Measurements from ENCODE around the gene SLC26A5. TPM values are rescaled to one million over a fixed set of nuclear protein-coding genes. Genes with fewer than 3 reads are reported as not detected.
"Not testable (repeated sequence)": the region's sequence is repeated elsewhere in the genome, so short reads cannot be mapped to it uniquely, and the experiment has no call there.

Gene SLC26A5
- total RNA-seq, 2 experiments from 2014 or later: not detected

DNA sequence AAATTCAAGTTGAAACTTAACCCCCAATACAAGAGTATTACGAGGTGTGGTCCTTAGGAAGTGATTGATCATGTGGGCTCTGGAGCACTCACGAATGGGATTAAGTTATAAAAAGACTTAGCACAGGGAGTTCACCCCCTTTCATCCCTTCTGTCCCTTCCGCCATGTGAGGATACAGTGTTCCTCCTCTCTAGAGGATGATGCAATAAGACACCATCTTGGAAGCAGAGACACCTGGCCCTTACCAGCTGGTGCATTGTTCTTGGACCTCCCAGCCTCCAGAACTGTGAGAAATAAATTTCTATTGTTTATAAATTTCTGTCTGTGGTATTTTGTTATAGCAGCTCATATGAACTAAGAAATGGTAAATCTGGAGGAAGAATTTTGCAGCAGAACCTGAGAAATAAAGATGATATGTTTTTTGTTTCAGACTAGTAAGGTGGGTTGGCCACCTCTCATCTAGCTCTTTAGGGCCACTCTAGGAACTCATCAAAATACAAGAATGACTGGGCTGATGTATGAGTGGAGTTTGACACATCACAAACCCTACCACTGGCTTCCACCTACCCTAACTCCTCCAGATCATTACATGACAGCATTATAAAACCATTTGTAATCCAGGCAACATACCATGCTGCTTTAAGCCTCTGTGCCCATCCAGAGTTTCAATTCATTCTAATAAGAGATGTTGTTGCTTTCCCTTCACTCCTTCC is 22.4 kb downstream of the SLC26A5 start:
- intact Hi-C loops (cut with micrococcal nuclease): no loop called here
- H3K4me3 Mint-ChIP-seq: no peak overlapping the region
- no peaks in the 10 kb centered on the region for H3K36me3 Mint-ChIP-seq (ENCODE audit: low read depth)
- no peak overlapping the region for H3K27ac Mint-ChIP-seq
- H3K9me3 Mint-ChIP-seq: no peaks in the 10 kb centered on the region
- no peak for DNase-seq
- TF ChIP-seq, protein P1, sequence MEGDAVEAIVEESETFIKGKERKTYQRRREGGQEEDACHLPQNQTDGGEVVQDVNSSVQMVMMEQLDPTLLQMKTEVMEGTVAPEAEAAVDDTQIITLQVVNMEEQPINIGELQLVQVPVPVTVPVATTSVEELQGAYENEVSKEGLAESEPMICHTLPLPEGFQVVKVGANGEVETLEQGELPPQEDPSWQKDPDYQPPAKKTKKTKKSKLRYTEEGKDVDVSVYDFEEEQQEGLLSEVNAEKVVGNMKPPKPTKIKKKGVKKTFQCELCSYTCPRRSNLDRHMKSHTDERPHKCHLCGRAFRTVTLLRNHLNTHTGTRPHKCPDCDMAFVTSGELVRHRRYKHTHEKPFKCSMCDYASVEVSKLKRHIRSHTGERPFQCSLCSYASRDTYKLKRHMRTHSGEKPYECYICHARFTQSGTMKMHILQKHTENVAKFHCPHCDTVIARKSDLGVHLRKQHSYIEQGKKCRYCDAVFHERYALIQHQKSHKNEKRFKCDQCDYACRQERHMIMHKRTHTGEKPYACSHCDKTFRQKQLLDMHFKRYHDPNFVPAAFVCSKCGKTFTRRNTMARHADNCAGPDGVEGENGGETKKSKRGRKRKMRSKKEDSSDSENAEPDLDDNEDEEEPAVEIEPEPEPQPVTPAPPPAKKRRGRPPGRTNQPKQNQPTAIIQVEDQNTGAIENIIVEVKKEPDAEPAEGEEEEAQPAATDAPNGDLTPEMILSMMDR (IDR thresholded peaks at IDR 0.05): no peak
- ChIA-PET POLR2A (no interaction called here), CTCF (no interaction called here)
- no peaks in the 10 kb centered on the region for H3K4me1 Mint-ChIP-seq (ENCODE audit: low read depth)
- peaks cover 9% of the 10 kb centered on the region for H3K27me3 Mint-ChIP-seq
- no peak for ATAC-seq

DNA sequence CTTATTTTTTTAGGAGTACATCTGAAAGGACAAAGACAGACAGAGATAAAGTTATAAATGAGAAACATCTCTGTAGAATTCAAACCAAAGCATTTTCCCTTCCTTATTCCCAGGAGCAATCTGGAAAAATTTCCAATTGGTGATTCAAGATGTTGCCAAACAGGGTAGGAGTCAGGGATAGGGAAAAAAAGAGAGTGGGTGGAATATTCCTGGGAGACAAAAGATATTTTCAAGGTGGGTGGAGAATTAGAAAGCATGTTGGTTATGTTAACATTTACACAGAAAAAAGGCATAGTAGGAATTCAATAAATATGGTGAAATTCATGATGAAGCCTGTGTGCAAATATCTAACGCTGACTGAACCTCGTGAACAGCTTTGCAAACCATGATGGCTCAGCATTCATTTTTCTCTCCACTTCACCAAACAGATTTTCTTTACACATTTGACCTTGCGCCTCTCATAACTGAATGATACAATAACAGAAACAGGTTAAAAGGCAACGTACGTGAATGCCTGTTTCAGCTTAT is 25.1 kb downstream of the SLC26A5 start:
- POLR2A ChIA-PET: no interaction called here
- CTCF ChIA-PET: no interaction called here
- Mint-ChIP-seq H3K4me1 (ENCODE audit: low read depth) (no peaks in the 10 kb centered on the region), H3K27ac (no peak overlapping the region), H3K9me3 (no peaks in the 10 kb centered on the region), H3K4me3 (no peak overlapping the region), H3K36me3 (ENCODE audit: low read depth) (no peaks in the 10 kb centered on the region), H3K27me3 (peaks cover 13% of the 10 kb centered on the region)
- TF ChIP-seq, protein P1 (IDR thresholded peaks at IDR 0.05): no peak
- ATAC-seq: no peak
- intact Hi-C loops (cut with micrococcal nuclease): no loop called here
- DNase-seq: no peak

DNA sequence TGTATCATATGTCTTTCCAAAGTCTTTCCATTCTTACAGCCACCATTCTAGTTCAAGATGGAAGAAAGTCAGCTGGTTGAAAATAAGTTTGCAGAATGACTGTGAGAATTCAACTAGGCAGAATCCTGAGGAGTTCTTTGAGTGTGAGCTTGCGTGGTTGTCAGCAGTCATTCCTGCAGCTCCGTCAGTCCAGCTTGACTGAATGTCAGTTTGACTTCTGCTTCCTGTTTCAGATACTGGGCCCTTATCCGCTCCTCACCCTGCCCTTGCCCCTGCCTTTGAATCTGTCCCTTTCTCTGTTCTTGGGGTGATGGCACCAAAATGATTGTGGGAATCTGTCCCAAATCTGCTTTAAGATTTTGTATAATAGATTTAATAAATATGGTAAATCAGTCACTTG is 27.8 kb downstream of the SLC26A5 start:
- TF ChIP-seq, protein P1 (IDR thresholded peaks at IDR 0.05): no peak
- Mint-ChIP-seq H3K27me3 (peaks cover 16% of the 10 kb centered on the region), H3K4me3 (no peak overlapping the region), H3K4me1 (ENCODE audit: low read depth) (no peaks in the 10 kb centered on the region), H3K9me3 (no peaks in the 10 kb centered on the region), H3K27ac (no peak overlapping the region), H3K36me3 (ENCODE audit: low read depth) (no peaks in the 10 kb centered on the region)
- CTCF ChIA-PET: no interaction called here
- intact Hi-C loops (cut with micrococcal nuclease): no loop called here
- POLR2A ChIA-PET: no interaction called here
- ATAC-seq: no peak
- DNase-seq: no peak

DNA sequence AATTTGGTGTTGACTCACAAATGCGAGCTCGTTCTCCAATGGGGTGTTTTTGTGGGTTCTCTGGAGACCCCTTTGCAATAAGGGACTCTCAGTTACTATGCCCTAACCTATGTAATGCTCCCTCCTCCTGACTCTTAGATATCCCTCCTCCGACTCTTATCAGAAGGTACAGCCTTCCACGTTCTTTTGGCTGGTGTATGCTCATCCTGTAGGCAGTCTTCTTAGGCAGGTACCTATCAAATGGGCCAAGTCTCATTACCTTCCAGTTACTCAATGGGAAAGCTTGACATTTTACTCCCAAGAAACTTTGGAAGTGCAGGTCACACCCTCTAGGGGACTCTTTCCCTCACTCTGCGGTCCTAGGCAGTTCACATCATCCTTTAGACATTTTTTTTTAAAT is 32.6 kb downstream of the SLC26A5 start:
- H3K27ac Mint-ChIP-seq: no peak overlapping the region
- H3K27me3 Mint-ChIP-seq: peaks cover 8% of the 10 kb centered on the region
- no peaks in the 10 kb centered on the region for H3K36me3 Mint-ChIP-seq (ENCODE audit: low read depth)
- no peak overlapping the region for H3K4me3 Mint-ChIP-seq
- H3K4me1 Mint-ChIP-seq (ENCODE audit: low read depth): no peaks in the 10 kb centered on the region
- intact Hi-C loops (cut with micrococcal nuclease): no loop called here
- H3K9me3 Mint-ChIP-seq: no peaks in the 10 kb centered on the region
- POLR2A ChIA-PET: no interaction called here
- TF ChIP-seq, protein P1 (IDR thresholded peaks at IDR 0.05): no peak
- no peak for ATAC-seq
- CTCF ChIA-PET: no interaction called here
- DNase-seq: no peak

DNA sequence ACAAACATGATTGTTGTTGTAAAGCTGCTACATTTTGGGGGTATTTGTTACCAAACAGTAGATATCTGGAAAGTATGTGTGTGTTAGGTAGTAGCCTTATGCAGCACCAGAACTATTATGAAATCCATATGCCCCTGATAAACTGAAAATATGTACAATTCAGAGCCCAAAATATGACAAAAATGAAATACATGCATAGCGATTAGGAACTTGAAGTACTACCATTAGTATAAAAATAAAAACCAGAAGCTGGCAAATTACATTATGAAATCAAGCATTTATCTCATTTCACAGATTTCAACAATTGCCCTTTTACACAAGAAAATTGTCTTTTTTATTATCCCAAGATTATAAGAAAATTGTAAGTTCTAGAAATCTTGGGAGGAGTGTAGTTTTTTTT is 33.9 kb downstream of the SLC26A5 start:
- Mint-ChIP-seq H3K9me3 (no peaks in the 10 kb centered on the region), H3K27ac (no peak overlapping the region), H3K4me1 (ENCODE audit: low read depth) (no peaks in the 10 kb centered on the region), H3K36me3 (ENCODE audit: low read depth) (no peaks in the 10 kb centered on the region), H3K27me3 (peaks cover 2% of the 10 kb centered on the region), H3K4me3 (no peak overlapping the region)
- intact Hi-C loops (cut with micrococcal nuclease): no loop called here
- DNase-seq (no peak), ATAC-seq (no peak)
- CTCF ChIA-PET: no interaction called here
- POLR2A ChIA-PET: no interaction called here
- TF ChIP-seq, protein P1 (IDR thresholded peaks at IDR 0.05): no peak

DNA sequence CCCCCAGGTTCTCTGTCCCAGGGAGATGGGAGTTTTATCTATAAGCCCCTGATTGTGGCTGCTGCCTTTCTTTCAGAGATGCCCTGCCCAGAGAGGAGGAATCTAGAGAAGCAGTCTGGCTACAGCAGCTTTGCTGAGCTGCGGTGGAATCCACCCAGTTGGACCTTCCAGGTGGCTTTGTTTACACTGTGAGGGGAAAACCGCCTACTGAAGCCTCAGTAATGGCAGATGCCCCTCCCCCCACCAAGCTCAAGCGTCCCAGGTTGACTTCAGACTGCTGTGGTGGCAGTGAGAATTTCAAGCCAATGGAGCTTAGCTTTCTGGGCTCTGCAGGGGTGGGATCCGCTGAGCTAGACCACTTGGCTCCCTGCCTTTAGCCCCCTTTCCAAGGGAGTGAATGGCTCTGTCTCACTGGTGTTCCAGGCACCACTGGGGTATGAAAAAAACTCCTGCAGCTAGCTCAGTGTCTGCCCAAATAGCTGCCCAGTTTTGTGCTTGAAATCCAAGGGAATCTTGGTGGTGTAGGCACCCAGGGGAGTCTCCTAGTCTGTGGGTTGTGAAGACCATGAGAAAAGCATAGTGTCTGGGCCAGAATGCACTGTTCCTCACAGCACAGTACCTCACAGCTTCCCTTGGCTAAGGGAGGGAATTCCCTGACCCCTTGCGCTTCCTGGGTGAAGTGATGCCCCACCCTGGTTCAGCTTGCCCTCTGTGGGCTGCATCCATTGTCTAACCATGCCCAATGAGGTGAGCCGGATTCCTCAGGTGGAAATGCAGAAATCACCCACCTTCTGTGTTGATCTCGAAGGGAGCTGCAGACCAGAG is 40.0 kb downstream of the SLC26A5 start:
- H3K9me3 Mint-ChIP-seq; H3K27ac Mint-ChIP-seq; intact Hi-C loops (cut with micrococcal nuclease); DNase-seq; H3K36me3 Mint-ChIP-seq (ENCODE audit: low read depth); H3K4me3 Mint-ChIP-seq; H3K4me1 Mint-ChIP-seq (ENCODE audit: low read depth); H3K27me3 Mint-ChIP-seq; ATAC-seq: not testable (repeated sequence)
- POLR2A ChIA-PET: interaction anchor here (1.1 kb wide), 1 partner anchor 109 kb away, joined by 3 read pairs; the partner anchor contains the start of gene PMPCB
- CTCF ChIA-PET: interaction anchor here (1.1 to 1.7 kb wide), 3 partner anchors 9 to 108 kb away, joined by 4 to 6 read pairs (median 5); no protein-coding TSS in a partner anchor

DNA sequence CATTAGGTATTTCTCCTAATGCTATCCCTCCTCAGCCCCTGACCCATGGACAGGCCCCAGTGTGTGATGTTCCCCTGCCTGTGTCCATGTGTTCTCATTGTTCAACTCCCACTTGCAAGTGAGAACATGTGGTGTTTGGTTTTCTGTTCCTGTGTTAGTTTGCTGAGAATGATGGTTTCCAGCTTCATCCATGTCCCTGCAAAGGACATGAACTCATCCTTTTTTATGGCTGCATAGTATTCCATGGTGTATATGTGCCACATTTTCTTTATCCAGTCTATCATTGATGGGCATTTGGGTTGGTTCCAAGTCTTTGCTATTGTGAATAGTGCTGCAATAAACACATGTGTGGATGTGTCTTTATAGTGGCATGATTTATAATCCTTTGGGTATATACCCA is 46.3 kb downstream of the SLC26A5 start:
- H3K27me3 Mint-ChIP-seq; POLR2A ChIA-PET; DNase-seq; intact Hi-C loops (cut with micrococcal nuclease); ATAC-seq; H3K4me1 Mint-ChIP-seq (ENCODE audit: low read depth); H3K4me3 Mint-ChIP-seq; H3K9me3 Mint-ChIP-seq; H3K27ac Mint-ChIP-seq; H3K36me3 Mint-ChIP-seq (ENCODE audit: low read depth); CTCF ChIA-PET: not testable (repeated sequence)

Data from activated CD8-positive, alpha-beta T cell treated with anti-CD3 and anti-CD28 coated beads for 36 hours (primary cell).